Prostate gland (tissue), 2 donors: Measurements from ENCODE around the gene RECQL5. TPM values are rescaled to one million over a fixed set of nuclear protein-coding genes. Genes with fewer than 3 reads are reported as not detected.

Experiments used
- DNase-seq: peaks from one replicate; pipeline ENCODE4 v3.0.0-alpha.2; 2019; ENCODE audit warnings: low spot score
- H3K27ac ChIP-seq, 2 donors: fragments of 200-600 bp; sonication (generic); 2 replicates each; pipeline ENCODE4 v1.5.1; 2017 to 2019
- H3K27me3 ChIP-seq: fragments of 200-600 bp; sonication (generic); replicated peaks from 2 replicates; pipeline ENCODE4 v1.5.1; 2019; ENCODE audit not compliant: insufficient read depth
- H3K36me3 ChIP-seq, 2 donors: fragments of 200-600 bp; sonication (generic); 1 replicate in 1 of 2; 2 replicates in 1 of 2; pipeline versions ENCODE4 v1.5.1 to v1.8.1; 2017 to 2019
- H3K4me1 ChIP-seq: fragments of 200-600 bp; sonication (generic); replicated peaks from 2 replicates; pipeline ENCODE4 v1.5.1; 2019
- H3K4me3 ChIP-seq, 2 donors: fragments of 200-600 bp; sonication (generic); 2 replicates each; pipeline ENCODE4 v1.5.1; 2017 to 2019
- H3K9me3 ChIP-seq: fragments of 200-600 bp; sonication (generic); 2 replicates; pipeline ENCODE4 v1.5.1; 2017
- POLR2A ChIP-seq: fragments of 450-650 bp; IDR thresholded peaks from one replicate; pipeline ENCODE4 v1.6.1; 2016; ENCODE audit warnings: antibody characterized with exemption, mild to moderate bottlenecking
- POLR2AphosphoS5 ChIP-seq: sonication (generic); formaldehyde crosslinking; IDR thresholded peaks from one replicate; pipeline ENCODE4 v1.6.1; 2017; ENCODE audit warnings: antibody characterized with exemption
- WGBS: methylation state at CpG from one replicate; pipeline ENCODE4 v1.1.5; 2018; 5-methylcytosine and 5-hydroxymethylcytosine counted together
- intact Hi-C: fragments of 100-400 bp; cut with DNase I; formaldehyde crosslinking; loops from one replicate; pipeline ENCODE4 v1.14.2; 2022
- total RNA-seq, 2 donors: library from RNA; depleted of rRNA; stranded (reverse); fragments of >200 nt; gene quantifications; one replicate each; pipeline ENCODE4 v1.1.0, GENCODE V29; 2016
- TF ChIP-seq, protein P1 (sequence below), 4 experiments: fragments of 200-600 bp in 2 of 4; fragments of 450-650 bp in 2 of 4; sonication (generic) in 2 of 4; IDR thresholded peaks; 1 replicate in 3 of 4; 2 replicates in 1 of 4; pipeline ENCODE4 v1.5.1; 2016 to 2019; ENCODE audit warnings: antibody characterized with exemption in 4 of 4, mild to moderate bottlenecking in 2 of 4, moderate library complexity in 2 of 4

Gene RECQL5
- total RNA-seq, 2 donors from 2014 or later, result 33.6 to 132 TPM

DNA sequence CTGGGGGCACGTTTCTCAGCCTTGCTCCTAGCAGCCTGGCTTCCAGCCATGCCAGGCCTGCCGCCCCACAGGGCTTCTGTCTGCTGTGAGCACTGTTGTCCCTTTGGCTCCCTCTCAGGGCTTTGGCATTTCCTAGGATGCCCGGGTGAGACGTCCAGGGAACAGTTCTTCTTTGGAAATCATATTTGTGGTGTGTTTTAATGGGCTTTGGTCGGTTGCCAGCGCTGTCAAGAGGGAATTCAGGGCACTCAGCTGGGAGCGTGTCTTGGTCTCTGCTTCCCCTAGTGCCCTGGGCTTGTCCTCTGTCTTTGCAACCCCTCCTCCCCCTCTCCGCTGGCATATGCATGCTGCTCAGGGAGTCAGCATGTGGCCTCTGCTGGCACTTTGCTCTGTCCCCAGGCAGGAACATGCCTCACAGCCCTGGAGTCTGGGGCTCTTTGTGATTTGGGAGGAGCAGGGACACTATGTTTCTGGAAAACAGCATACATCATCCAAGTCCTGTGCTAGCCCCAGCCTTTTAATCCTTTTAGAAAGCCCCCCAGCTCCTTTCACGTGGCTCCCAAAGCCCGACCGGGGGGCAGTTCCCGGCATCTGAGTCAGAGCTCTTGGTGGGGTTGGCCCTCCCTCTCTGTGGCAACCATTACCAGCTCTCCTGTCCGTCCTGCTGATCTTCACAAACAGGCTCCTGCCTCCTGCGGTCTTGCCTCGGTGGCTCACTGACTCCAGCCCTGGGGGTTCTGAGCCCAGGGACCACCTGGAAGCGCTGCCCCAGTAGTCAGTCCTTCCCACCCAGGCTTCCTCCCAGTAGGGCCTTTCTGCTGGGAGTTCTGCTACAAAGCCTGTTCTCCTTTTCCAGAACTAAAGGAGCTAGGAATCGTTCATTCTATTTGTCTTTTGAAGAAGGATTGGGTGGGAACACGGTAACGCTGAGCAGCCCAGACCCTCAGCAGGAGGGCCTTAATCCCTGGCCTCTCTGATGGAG, 26.8 kb upstream of the RECQL5 start:
- intact Hi-C loops, result no loop called here
- TF ChIP-seq POLR2AphosphoS5 (peak; percentile 89), POLR2A (peak; percentile 9)
- TF ChIP-seq, protein P1, sequence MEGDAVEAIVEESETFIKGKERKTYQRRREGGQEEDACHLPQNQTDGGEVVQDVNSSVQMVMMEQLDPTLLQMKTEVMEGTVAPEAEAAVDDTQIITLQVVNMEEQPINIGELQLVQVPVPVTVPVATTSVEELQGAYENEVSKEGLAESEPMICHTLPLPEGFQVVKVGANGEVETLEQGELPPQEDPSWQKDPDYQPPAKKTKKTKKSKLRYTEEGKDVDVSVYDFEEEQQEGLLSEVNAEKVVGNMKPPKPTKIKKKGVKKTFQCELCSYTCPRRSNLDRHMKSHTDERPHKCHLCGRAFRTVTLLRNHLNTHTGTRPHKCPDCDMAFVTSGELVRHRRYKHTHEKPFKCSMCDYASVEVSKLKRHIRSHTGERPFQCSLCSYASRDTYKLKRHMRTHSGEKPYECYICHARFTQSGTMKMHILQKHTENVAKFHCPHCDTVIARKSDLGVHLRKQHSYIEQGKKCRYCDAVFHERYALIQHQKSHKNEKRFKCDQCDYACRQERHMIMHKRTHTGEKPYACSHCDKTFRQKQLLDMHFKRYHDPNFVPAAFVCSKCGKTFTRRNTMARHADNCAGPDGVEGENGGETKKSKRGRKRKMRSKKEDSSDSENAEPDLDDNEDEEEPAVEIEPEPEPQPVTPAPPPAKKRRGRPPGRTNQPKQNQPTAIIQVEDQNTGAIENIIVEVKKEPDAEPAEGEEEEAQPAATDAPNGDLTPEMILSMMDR (IDR thresholded peaks at IDR 0.05), result peak in 1 of 4 experiments; percentile 26
- Histone ChIP-seq H3K4me1 (peaks cover 57% of the 10 kb centered on the region), H3K27ac (peak overlapping the region; percentile 88 to 90), H3K36me3 (no peaks in the 10 kb centered on the region), H3K27me3 (no peaks in the 10 kb centered on the region), H3K4me3 (no peak overlapping the region), H3K9me3 (no peaks in the 10 kb centered on the region)
- WGBS, result 20% methylated on average over 19 of the region's 19 CpGs
- peak; percentile 97 for DNase-seq

DNA sequence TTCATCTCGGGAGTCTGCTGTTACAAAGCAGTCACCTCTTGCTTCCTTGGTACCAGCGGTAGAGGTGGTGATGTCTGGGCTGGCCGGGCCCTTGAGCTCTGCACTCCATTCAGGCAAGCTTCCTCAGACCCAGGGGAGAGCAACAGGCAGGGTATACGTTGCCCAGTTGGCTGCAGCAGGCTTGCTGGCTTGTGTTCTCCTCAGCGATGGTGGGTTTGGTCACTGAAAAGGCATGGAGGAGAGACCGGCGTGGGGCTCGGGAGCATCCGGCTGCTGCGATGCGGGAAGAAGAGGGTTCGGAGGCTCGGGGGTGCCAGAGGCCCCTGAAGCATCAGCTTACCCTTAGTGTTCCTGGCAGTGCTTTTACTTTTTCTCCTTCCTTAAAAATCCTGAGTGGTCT, 26.0 kb upstream of the RECQL5 start:
- H3K4me3 ChIP-seq, result no peak overlapping the region
- H3K9me3 ChIP-seq, result no peaks in the 10 kb centered on the region
- WGBS, result 49% methylated on average over 13 of the region's 13 CpGs
- peak overlapping the region; percentile 88 to 90 for H3K27ac ChIP-seq
- no peak for TF ChIP-seq POLR2A
- no peak for TF ChIP-seq POLR2AphosphoS5
- TF ChIP-seq, protein P1 (IDR thresholded peaks at IDR 0.05), result no peak
- H3K36me3 ChIP-seq, result no peaks in the 10 kb centered on the region
- intact Hi-C loops, result no loop called here
- peaks cover 58% of the 10 kb centered on the region for H3K4me1 ChIP-seq
- DNase-seq, result no peak
- H3K27me3 ChIP-seq, result no peaks in the 10 kb centered on the region

DNA sequence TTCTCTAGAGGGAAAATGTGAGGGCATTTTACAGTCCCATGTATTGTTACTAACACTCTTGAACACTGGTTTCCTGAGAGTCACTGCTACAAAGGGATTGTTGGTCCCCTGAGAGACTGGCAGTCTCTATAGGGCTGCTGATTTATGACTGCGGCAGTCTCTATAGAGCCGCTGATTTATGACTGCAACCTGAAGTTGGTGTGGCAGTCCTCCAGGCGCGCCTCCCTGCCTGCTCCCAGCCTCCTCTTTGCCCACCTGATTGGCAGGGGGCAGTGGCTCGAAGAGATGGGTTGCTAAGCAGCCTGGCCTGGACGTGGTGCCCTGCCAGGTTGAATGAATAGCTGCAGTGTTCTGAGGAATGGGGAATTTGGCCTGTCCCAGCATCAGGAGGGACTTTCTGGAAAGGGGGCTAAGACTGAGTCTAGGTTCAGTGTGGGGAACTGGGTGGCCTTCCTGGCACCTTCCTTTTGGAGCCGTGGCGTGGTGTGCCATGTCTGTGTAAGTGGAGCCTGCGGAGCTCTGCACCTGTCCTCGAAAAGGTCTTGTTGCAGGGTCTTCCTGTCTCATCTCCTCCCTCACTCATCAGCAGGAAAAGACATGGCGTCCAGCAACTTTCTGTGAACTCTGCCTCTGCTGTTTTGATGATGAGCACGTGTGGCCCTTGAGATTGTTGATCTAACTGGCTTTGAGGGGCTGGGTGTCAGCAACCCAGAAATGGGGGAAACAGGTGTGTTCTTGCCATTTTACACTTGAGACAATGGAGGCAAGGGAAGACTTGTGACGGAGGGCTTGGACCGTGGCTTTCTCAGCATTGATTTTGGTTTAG, 25.1 kb upstream of the RECQL5 start:
- TF ChIP-seq, protein P1 (IDR thresholded peaks at IDR 0.05), result no peak
- TF ChIP-seq POLR2AphosphoS5, result peak; percentile 65
- Histone ChIP-seq H3K36me3 (no peaks in the 10 kb centered on the region), H3K9me3 (no peaks in the 10 kb centered on the region), H3K27me3 (no peaks in the 10 kb centered on the region), H3K27ac (peak overlapping the region; percentile 88 to 90), H3K4me1 (peaks cover 50% of the 10 kb centered on the region), H3K4me3 (no peak overlapping the region)
- WGBS, result 53% methylated on average over 14 of the region's 14 CpGs
- peak; percentile 80 for DNase-seq
- intact Hi-C loops, result no loop called here

DNA sequence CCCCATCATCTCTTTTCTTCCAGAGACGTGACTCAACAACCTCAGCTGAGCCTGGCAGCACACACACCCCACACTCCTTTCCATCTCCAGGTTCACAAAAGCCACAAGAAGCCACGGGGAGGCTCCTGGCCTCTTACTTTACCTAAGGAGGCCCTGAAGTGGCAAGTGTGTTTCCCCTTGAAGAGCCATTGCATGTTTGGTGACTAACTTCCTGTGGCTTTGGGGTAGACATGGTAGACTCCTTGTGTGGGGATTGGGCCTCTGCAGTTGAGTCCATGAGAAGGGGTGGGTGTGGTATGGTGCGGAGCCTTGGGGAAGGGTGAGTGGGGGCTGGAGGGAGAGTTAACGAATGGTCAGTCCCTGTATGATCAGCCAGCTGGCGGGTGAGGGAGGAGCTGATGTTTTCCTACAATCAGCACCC, 24.4 kb upstream of the RECQL5 start:
- no peaks in the 10 kb centered on the region for H3K27me3 ChIP-seq
- H3K4me1 ChIP-seq, result peaks cover 46% of the 10 kb centered on the region
- WGBS, result 70% methylated on average over 5 of the region's 5 CpGs
- peak overlapping the region; percentile 35 to 90 for H3K27ac ChIP-seq
- H3K36me3 ChIP-seq, result no peaks in the 10 kb centered on the region
- DNase-seq, result no peak
- TF ChIP-seq, protein P1 (IDR thresholded peaks at IDR 0.05), result no peak
- TF ChIP-seq POLR2A, result no peak
- TF ChIP-seq POLR2AphosphoS5, result no peak
- intact Hi-C loops, result no loop called here
- H3K4me3 ChIP-seq, result no peak overlapping the region
- no peaks in the 10 kb centered on the region for H3K9me3 ChIP-seq
